ENCODE results near the gene ZSCAN5B.

ZSCAN5B gene

GRCh38 chr19:56144376-56144775 is 53.2 kb downstream of the ZSCAN5B start:
- DNase-seq = no peak

GRCh38 chr19:56142897-56143434 is 54.6 kb downstream of the ZSCAN5B start:
- DNase-seq = no peak

GRCh38 chr19:56142087-56142787 is 55.3 kb downstream of the ZSCAN5B start:
- no peak for DNase-seq

DNA sequence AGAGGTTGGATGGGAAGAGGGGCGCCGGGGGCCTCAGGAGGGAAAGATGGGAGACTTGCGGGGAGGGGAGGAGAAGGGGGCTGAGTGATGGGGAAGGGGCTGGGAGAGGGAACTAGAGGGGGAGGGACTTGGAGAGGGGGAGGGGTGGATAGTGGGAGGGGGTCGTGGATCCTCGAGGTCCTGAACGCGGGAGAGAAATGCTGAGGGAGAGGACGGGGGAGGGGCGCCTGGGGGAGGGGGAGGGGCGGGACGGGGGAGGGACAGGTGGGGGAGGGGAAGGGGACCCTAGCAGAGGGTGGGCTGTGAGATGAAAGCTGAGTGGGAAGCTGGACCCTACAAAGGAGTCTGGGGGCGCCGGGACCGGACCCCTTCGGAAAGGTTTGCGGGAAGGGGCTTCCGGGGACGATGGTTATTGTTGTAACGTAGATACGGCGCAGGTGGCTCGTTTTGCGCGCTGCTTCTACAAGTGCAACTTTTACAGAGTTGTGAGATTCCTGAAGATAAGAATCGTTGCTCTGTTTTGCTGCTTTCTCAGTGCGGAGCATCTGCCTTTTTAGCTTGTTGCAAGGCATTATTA is 56.1 kb downstream of the ZSCAN5B start:
- DNase-seq = peak; percentile 39

GRCh38 chr19:56140583-56141416 is 56.8 kb downstream of the ZSCAN5B start, which contains the start of gene ZNF444:
ZNF444 (plus strand) TSS chr19:56141287; CDS start chr19:56146912, 5,625 bp downstream.
- peak; percentile 99 for DNase-seq

- DNase-seq = peak; percentile 12
Observed at GRCh38 chr19:56139847-56140582, 57.6 kb downstream of the ZSCAN5B start.

Data from central memory CD4-positive, alpha-beta T cell (primary cell).